COLO829 (cell line): ENCODE measurements around the gene ZNF692.
A peak's percentile ranks its signal among the peaks of the same experiment; 100 is the strongest.
"Not testable (repeated sequence)": the region's sequence is repeated elsewhere in the genome, so short reads cannot be mapped to it uniquely, and the experiment has no call there.

Source experiments
- DNase-seq: peaks from one replicate; pipeline ENCODE4 v3.0.0; 2012; ENCODE audit warnings: low spot score

The ZNF692 gene

DNA sequence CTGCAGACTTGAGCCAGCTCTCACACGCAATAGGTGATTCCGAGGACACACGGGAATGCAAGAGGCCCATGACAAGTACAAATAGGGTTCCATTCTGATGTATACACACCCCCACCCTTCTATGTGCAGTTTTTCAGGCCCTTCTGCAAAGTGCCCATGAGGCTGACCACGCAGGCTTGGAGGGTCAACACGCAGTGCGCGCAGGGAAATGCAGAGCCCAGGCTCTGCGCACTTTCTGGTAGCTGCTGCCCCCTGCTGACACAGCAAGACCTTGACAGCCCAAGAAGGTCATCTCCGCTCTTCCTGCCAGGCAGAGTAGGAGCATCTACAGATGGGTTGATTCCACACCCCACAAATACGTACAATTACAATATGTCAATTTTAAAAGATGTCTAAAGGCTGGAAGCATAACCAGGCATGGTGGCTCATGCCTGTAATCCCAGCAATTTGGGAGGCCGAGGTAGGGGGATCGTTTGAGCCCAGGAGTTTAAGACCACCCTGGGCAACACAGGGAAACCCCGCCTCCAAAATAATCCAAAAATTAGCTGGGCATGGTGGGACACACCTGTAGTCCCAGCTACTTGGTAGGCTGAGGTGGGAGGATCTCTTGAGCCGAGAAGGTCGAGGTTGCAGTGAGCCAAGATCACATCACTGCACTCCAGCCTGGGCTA lies 51.7 kb downstream of the ZNF692 start:
- DNase-seq, result peak; percentile 76

DNA sequence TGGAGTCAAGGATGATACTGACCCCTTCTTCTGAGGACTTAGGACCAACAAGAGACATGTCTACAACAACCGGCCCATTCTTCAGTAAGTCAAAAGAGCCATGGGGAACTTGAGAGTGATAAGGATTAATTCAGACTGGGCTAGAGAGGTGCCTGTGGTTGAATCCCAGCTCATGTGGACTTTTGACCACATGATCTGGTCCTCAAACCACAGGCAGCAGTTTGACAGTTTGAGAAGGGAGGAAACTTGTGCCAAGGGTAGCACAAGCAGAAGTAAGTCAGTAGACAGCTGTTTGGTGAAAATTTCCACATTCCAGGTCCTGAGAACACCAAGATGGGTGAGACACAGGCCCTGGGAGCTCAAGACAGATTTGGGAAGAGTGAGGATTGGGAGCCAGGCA lies 53.0 kb downstream of the ZNF692 start:
- no peak for DNase-seq

- no peak for DNase-seq
Measured at GRCh38 chr1:248804771-248805681, 53.9 kb downstream of the ZNF692 start.

DNA sequence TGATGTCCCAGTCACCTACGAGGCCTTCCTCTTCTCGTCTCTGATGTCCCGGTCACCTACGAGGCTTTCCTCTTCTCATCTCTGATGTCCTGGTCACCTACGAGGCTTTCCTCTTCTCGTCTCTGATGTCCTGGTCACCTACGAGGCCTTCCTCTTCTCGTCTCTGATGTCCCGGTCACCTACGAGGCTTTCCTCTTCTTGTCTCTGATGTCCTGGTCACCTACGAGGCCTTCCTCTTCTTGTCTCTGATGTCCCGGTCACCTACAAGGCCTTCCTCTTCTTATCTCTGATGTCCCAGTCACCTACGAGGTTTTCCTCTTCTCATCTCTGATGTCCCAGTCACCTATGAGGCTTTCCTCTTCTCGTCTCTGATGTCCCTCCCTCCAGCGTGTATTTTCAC lies 55.4 kb downstream of the ZNF692 start:
- DNase-seq, result not testable (repeated sequence)

DNA sequence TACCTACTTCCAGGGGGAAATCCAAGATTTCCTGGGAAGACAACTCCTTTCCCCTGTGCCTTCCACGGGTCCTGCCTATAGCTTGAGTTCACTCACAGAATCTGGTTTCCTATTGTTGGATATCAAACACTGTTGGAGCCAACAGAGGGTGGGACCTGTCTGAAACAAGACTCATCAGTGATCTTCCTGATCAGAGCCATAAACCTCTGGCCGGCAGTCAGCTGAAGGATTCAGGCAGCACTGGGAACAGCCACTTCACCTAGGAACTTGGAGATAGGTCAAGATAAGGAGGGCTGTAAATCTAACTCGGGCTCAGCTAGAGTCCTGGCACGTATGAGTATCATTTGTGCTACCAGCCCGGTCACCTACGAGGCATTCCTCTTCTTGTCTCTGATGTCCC lies 56.4 kb downstream of the ZNF692 start:
- no peak for DNase-seq

GRCh38 chr1:248800459-248800858 lies 58.4 kb downstream of the ZNF692 start:
- no peak for DNase-seq
